ENCODE results near the gene C1orf167. TPM values are rescaled to one million over a fixed set of nuclear protein-coding genes. Genes with fewer than 3 reads are reported as not detected.

Gene C1orf167
- polyA plus RNA-seq, 3 donors: 0.05 TPM; not detected in 2

- no peak for TF ChIP-seq CTCF (IDR thresholded peaks at IDR 0.05)
- H3K4me1 ChIP-seq (ENCODE audit: control insufficient read depth in 1 of 2, insufficient read depth in 2 of 2, low read length in 2 of 2): no peaks in the 10 kb centered on the region
- H3K4me2 ChIP-seq (replicated peaks; ENCODE audit: extremely low read depth, low read length, poor library complexity, severe bottlenecking): no peak overlapping the region
- H3K27ac Mint-ChIP-seq: no peak overlapping the region
- WGBS (ENCODE audit: insufficient coverage): 92% methylated on average over 5 of the region's 8 CpGs
- peaks cover 8 to 21% (median 18%) of the 10 kb centered on the region in 3 donors for H3K27me3 Mint-ChIP-seq (ENCODE audit: low read depth in 3 of 3)
- H3K4me3 Mint-ChIP-seq: no peak overlapping the region
- H3K36me3 ChIP-seq (replicated peaks in 1 of 2; ENCODE audit: control insufficient read depth in 1 of 2, insufficient read depth in 2 of 2, low read length in 2 of 2): no peaks in the 10 kb centered on the region
- H4K20me1 ChIP-seq (ENCODE audit: insufficient read depth, low read length): no peaks in the 10 kb centered on the region
- H2AFZ ChIP-seq (ENCODE audit: insufficient read depth, low read depth, low read length, poor library complexity, severe bottlenecking): no peak overlapping the region
- DNase-seq: no peak
- no peaks in the 10 kb centered on the region for H3K79me2 ChIP-seq (ENCODE audit: insufficient read depth, low read length)
- intact Hi-C loops (cut with micrococcal nuclease): no loop called here
- no peak overlapping the region for H3K27ac ChIP-seq (ENCODE audit: low read depth in 1 of 2, low read length in 2 of 2)
- no peaks in the 10 kb centered on the region for H3K9me3 Mint-ChIP-seq
- H3K9ac ChIP-seq (ENCODE audit: insufficient read depth, low read length, poor library complexity, severe bottlenecking): no peak overlapping the region
- H3K4me3 ChIP-seq (replicated peaks in 1 of 3; ENCODE audit: low read depth in 2 of 3, low read length in 3 of 3): no peak overlapping the region
- no peaks in the 10 kb centered on the region for H3K27me3 ChIP-seq (ENCODE audit: control insufficient read depth in 2 of 2, insufficient read depth in 2 of 2, low read length in 2 of 2)
- no peaks in the 10 kb centered on the region for H3K9me3 ChIP-seq (replicated peaks in 1 of 2; ENCODE audit: control insufficient read depth in 1 of 2, insufficient read depth in 1 of 2, low read length in 2 of 2)
- peaks cover 4% of the 10 kb centered on the region for H3K4me1 Mint-ChIP-seq
- H3K36me3 Mint-ChIP-seq: no peaks in the 10 kb centered on the region
Measured at GRCh38 chr1:11712285-11712684, 49.7 kb upstream of the C1orf167 start.

GRCh38 chr1:11713095-11713494, 48.9 kb upstream of the C1orf167 start:
- H3K27me3 Mint-ChIP-seq (ENCODE audit: low read depth in 3 of 3): peaks cover 6 to 19% (median 16%) of the 10 kb centered on the region in 3 donors
- H3K4me1 Mint-ChIP-seq: peaks cover 4% of the 10 kb centered on the region
- Histone ChIP-seq H3K79me2 (ENCODE audit: insufficient read depth, low read length) (no peaks in the 10 kb centered on the region), H3K27ac (ENCODE audit: low read depth in 1 of 2, low read length in 2 of 2) (no peak overlapping the region), H3K4me1 (ENCODE audit: control insufficient read depth in 1 of 2, insufficient read depth in 2 of 2, low read length in 2 of 2) (no peaks in the 10 kb centered on the region), H3K9me3 (replicated peaks in 1 of 2; ENCODE audit: control insufficient read depth in 1 of 2, insufficient read depth in 1 of 2, low read length in 2 of 2) (no peaks in the 10 kb centered on the region), H3K4me2 (replicated peaks; ENCODE audit: extremely low read depth, low read length, poor library complexity, severe bottlenecking) (no peak overlapping the region), H3K4me3 (replicated peaks in 1 of 3; ENCODE audit: low read depth in 2 of 3, low read length in 3 of 3) (no peak overlapping the region), H3K9ac (ENCODE audit: insufficient read depth, low read length, poor library complexity, severe bottlenecking) (no peak overlapping the region), H2AFZ (ENCODE audit: insufficient read depth, low read depth, low read length, poor library complexity, severe bottlenecking) (no peak overlapping the region), H3K27me3 (ENCODE audit: control insufficient read depth in 2 of 2, insufficient read depth in 2 of 2, low read length in 2 of 2) (no peaks in the 10 kb centered on the region), H3K36me3 (replicated peaks in 1 of 2; ENCODE audit: control insufficient read depth in 1 of 2, insufficient read depth in 2 of 2, low read length in 2 of 2) (no peaks in the 10 kb centered on the region), H4K20me1 (ENCODE audit: insufficient read depth, low read length) (no peaks in the 10 kb centered on the region)
- no peak for TF ChIP-seq CTCF (IDR thresholded peaks at IDR 0.05)
- no peak for DNase-seq
- no peak overlapping the region for H3K4me3 Mint-ChIP-seq
- no peaks in the 10 kb centered on the region for H3K36me3 Mint-ChIP-seq
- 81% methylated on average over 8 of the region's 11 CpGs for WGBS (ENCODE audit: insufficient coverage)
- no peak overlapping the region for H3K27ac Mint-ChIP-seq
- peaks cover 0 to 3% (median 0%) of the 10 kb centered on the region in 7 donors for H3K9me3 Mint-ChIP-seq
- intact Hi-C loops (cut with micrococcal nuclease): no loop called here

Measured in CD14-positive monocyte (primary cell).